B cell (primary cell): Measurements from ENCODE around the gene CPNE9. TPM values are rescaled to one million over a fixed set of nuclear protein-coding genes. Genes with fewer than 3 reads are reported as not detected.

Experiments
- ATAC-seq: fragments of 200-7000 bp; cut with Tn5 transposase; one replicate; pipeline ENCODE4 v1.10.0; 2021; ENCODE audit warnings: low read depth, mild to moderate bottlenecking, moderate number of reproducible peaks, moderate library complexity
- CTCF ChIA-PET: fragments of 350-600 bp; sonication (Branson Sonifier 250); formaldehyde crosslinking; loops from one replicate; lab custom pipeline; 2021; ENCODE audit warnings: antibody characterized with exemption, inconsistent platforms; lab: Charles Lee
- POLR2A ChIA-PET: fragments of 350-600 bp; sonication (Branson Sonifier 250); formaldehyde crosslinking; loops from one replicate; lab custom pipeline; 2021; ENCODE audit warnings: antibody characterized with exemption; lab: Charles Lee
- DNase-seq: peaks from one replicate; pipeline ENCODE4 v3.0.0; 2013
- H2AFZ ChIP-seq: 2 replicates; pipeline ENCODE4 v1.6.1; 2012; ENCODE audit warnings: mild to moderate bottlenecking, low read depth, low read length; ENCODE audit not compliant: insufficient read depth, poor library complexity, severe bottlenecking
- H3K27ac ChIP-seq, 2 donors: 1 replicate in 1 of 2; 2 replicates in 1 of 2; pipeline ENCODE4 v1.5.1; 2012 to 2013; ENCODE audit warnings: low read length in 2 of 2, mild to moderate bottlenecking in 2 of 2, moderate library complexity in 1 of 2
- H3K27me3 ChIP-seq, 4 experiments: fragments of 200-600 bp in 1 of 4; sonication (generic) in 1 of 4; replicated peaks in 1 of 4; 1 replicate in 2 of 4; 2 replicates in 2 of 4; pipeline versions ENCODE4 v1.6.1 to v1.7.0; 2013 to 2016; ENCODE audit warnings: low read length in 3 of 4, mild to moderate bottlenecking in 2 of 4, mixed read lengths in 1 of 4, moderate library complexity in 1 of 4; ENCODE audit not compliant: insufficient read depth in 4 of 4, control insufficient read depth in 3 of 4; ENCODE audit errors: control extremely low read depth in 1 of 4
- H3K36me3 ChIP-seq, 2 experiments: replicated peaks in 1 of 2; 1 replicate in 1 of 2; 2 replicates in 1 of 2; pipeline versions ENCODE4 v1.6.1 to v1.7.1; 2013; ENCODE audit warnings: low read length in 1 of 2; ENCODE audit not compliant: insufficient read depth in 2 of 2, control insufficient read depth in 1 of 2; ENCODE audit errors: control extremely low read depth in 1 of 2, extremely low read depth in 1 of 2
- H3K4me1 ChIP-seq, 2 donors: fragments of 200-600 bp in 1 of 2; sonication (generic) in 1 of 2; 1 replicate in 1 of 2; 2 replicates in 1 of 2; pipeline versions ENCODE4 v1.5.1 to v1.6.1; 2013 to 2017; ENCODE audit warnings: low read length in 2 of 2; ENCODE audit not compliant: control insufficient read depth in 2 of 2, insufficient read depth in 2 of 2
- H3K4me2 ChIP-seq: replicated peaks from 2 replicates; pipeline ENCODE3; 2012; ENCODE audit warnings: mild to moderate bottlenecking, low read depth, low read length; ENCODE audit not compliant: poor library complexity, severe bottlenecking
- H3K4me3 ChIP-seq, 5 experiments: fragments of 200-600 bp in 1 of 5; sonication (generic) in 1 of 5; 1 replicate in 3 of 5; 2 replicates in 2 of 5; pipeline versions ENCODE4 v1.5.1 to v1.7.0; 2011 to 2016; ENCODE audit warnings: low read length in 4 of 5, mild to moderate bottlenecking in 4 of 5, low read depth in 2 of 5, control low read depth in 1 of 5, moderate library complexity in 1 of 5; ENCODE audit not compliant: insufficient read depth in 1 of 5; ENCODE audit errors: control extremely low read depth in 1 of 5, extremely low read depth in 1 of 5
- H3K79me2 ChIP-seq: fragments of 200-600 bp; sonication (generic); one replicate; pipeline ENCODE4 v1.6.0; 2016; ENCODE audit warnings: low read length; ENCODE audit not compliant: control insufficient read depth, insufficient read depth
- H3K9ac ChIP-seq: fragments of 200-600 bp; sonication (generic); 2 replicates; pipeline ENCODE4 v1.6.1; 2017; ENCODE audit warnings: mild to moderate bottlenecking, low read length, moderate library complexity
- H3K9me3 ChIP-seq, 3 donors: one replicate each; pipeline versions ENCODE4 v1.6.1 to v1.7.1; 2013; ENCODE audit warnings: low read length in 2 of 3; ENCODE audit not compliant: control insufficient read depth in 2 of 3, insufficient read depth in 1 of 3; ENCODE audit errors: control extremely low read depth in 1 of 3
- H4K20me1 ChIP-seq: 2 replicates; pipeline ENCODE4 v1.6.0; 2012; ENCODE audit warnings: mild to moderate bottlenecking, low read length; ENCODE audit not compliant: insufficient read depth, control insufficient read depth, poor library complexity, severe bottlenecking
- H3K27ac Mint-ChIP-seq: one replicate; pipeline ENCODE4 v1.8.0; 2021; ENCODE audit warnings: mixed read lengths
- H3K27me3 Mint-ChIP-seq: one replicate; pipeline ENCODE4 v1.8.0; 2021; ENCODE audit warnings: mixed read lengths
- H3K4me1 Mint-ChIP-seq: one replicate; pipeline ENCODE4 v1.8.0; 2021; ENCODE audit warnings: mixed read lengths
- H3K4me3 Mint-ChIP-seq: one replicate; pipeline ENCODE4 v1.8.0; 2021; ENCODE audit warnings: mixed read lengths
- H3K9me3 Mint-ChIP-seq: one replicate; pipeline ENCODE4 v1.8.0; 2022; ENCODE audit warnings: mixed read lengths; ENCODE audit not compliant: insufficient read depth
- EZH2 ChIP-seq: IDR thresholded peaks from 2 replicates; pipeline ENCODE4 v1.6.1; 2012; ENCODE audit warnings: borderline replicate concordance, low read depth, mild to moderate bottlenecking, moderate library complexity, low read length; ENCODE audit not compliant: insufficient read depth, poor library complexity, severe bottlenecking
- WGBS: methylation state at CpG from one replicate; pipeline ENCODE4 v1.1.5; 2013; ENCODE audit warnings: missing lambda C conversion rate; ENCODE audit not compliant: insufficient coverage; 5-methylcytosine and 5-hydroxymethylcytosine counted together
- intact Hi-C: fragments of 100-400 bp; cut with micrococcal nuclease; formaldehyde crosslinking; loops from one replicate; pipeline ENCODE4 v1.10.0; 2022
- polyA plus RNA-seq: library from polyadenylated mRNA; depleted of rRNA; stranded (reverse); fragments of >200 nt; gene quantifications from 2 replicates; pipeline ENCODE4 v1.2.3, GENCODE V29; 2012
- total RNA-seq, 2 donors: library from RNA; stranded (reverse); fragments of 120-200 nt in 1 of 2; gene quantifications; 1 replicate in 1 of 2; 2 replicates in 1 of 2; pipeline versions ENCODE4 v1.2.3 to v1.2.4, GENCODE V29; 2013 to 2022
- TF ChIP-seq, protein P1 (sequence below): fragments of 200-600 bp; IDR thresholded peaks from one replicate; pipeline ENCODE4 v1.8.0; 2022; ENCODE audit warnings: antibody characterized with exemption, mild to moderate bottlenecking

The CPNE9 gene
- total and polyA plus RNA-seq, 2 donors (not counting 1 experiment from before 2014, with no cell fraction given) = 0.30 to 0.37 TPM

- Histone ChIP-seq H4K20me1 (peaks cover 71% of the 10 kb centered on the region), H3K36me3 (peaks cover 3 to 88% of the 10 kb centered on the region in 2 experiments), H3K79me2 (no peaks in the 10 kb centered on the region), H3K4me2 (no peak overlapping the region), H3K9ac (no peak overlapping the region), H3K27ac (no peak overlapping the region), H3K9me3 (no peaks in the 10 kb centered on the region), H3K4me3 (no peak overlapping the region), H2AFZ (no peak overlapping the region), H3K27me3 (peaks cover 0 to 3% (median under 1%) of the 10 kb centered on the region in 4 experiments), H3K4me1 (peaks cover under 1 to 1% of the 10 kb centered on the region in 2 donors)
- Mint-ChIP-seq H3K27ac (no peak overlapping the region), H3K4me3 (no peak overlapping the region), H3K27me3 (peaks cover 5% of the 10 kb centered on the region), H3K9me3 (no peaks in the 10 kb centered on the region), H3K4me1 (peaks cover 6% of the 10 kb centered on the region)
- ChIA-PET POLR2A (no interaction called here), CTCF (interaction anchor here (1.2 kb wide), 1 partner anchor 29 kb away, joined by 3 read pairs; no protein-coding TSS in a partner anchor)
- TF ChIP-seq EZH2 = no peak
- TF ChIP-seq, protein P1, sequence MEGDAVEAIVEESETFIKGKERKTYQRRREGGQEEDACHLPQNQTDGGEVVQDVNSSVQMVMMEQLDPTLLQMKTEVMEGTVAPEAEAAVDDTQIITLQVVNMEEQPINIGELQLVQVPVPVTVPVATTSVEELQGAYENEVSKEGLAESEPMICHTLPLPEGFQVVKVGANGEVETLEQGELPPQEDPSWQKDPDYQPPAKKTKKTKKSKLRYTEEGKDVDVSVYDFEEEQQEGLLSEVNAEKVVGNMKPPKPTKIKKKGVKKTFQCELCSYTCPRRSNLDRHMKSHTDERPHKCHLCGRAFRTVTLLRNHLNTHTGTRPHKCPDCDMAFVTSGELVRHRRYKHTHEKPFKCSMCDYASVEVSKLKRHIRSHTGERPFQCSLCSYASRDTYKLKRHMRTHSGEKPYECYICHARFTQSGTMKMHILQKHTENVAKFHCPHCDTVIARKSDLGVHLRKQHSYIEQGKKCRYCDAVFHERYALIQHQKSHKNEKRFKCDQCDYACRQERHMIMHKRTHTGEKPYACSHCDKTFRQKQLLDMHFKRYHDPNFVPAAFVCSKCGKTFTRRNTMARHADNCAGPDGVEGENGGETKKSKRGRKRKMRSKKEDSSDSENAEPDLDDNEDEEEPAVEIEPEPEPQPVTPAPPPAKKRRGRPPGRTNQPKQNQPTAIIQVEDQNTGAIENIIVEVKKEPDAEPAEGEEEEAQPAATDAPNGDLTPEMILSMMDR = no peak
- ATAC-seq = no peak
- intact Hi-C loops = no loop called here
- DNase-seq = no peak
- 100% methylated on average over 1 of the region's 3 CpGs for WGBS
Measured at GRCh38 chr3:9698293-9698692, 5.3 kb upstream of the CPNE9 start.

DNA sequence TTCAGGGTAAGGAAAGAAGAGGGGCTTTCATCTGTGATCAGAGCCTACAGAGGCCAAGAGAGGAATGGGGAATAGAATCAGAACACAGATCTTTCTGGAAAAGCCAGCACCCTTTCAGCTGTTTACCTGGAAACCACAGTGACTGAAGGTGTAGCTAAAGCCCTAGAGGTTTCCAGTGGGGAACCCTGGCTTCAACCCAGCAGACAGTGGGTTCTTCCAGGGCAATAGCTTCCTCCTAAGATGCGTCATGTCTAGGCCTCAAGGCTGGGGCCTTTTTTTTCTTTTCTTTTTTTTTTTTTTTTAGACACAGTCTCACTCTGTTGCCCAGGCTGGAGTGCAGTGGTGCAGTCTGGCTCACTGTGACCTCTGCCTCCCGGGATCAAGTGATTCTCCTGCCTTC, 3.1 kb upstream of the CPNE9 start:
- POLR2A ChIA-PET = no interaction called here
- DNase-seq (no peak), ATAC-seq (no peak)
- intact Hi-C loops = no loop called here
- Mint-ChIP-seq H3K4me1 (peaks cover 18% of the 10 kb centered on the region), H3K4me3 (no peak overlapping the region), H3K27ac (no peak overlapping the region), H3K9me3 (no peaks in the 10 kb centered on the region), H3K27me3 (peaks cover 11% of the 10 kb centered on the region)
- TF ChIP-seq, protein P1 = no peak
- no peak for TF ChIP-seq EZH2
- no peak overlapping the region for H3K9ac ChIP-seq
- H2AFZ ChIP-seq = no peak overlapping the region
- peaks cover 0 to 10% (median 0%) of the 10 kb centered on the region in 3 donors for H3K9me3 ChIP-seq
- no CpG with 5 or more reads among the region's 2 CpGs for WGBS
- CTCF ChIA-PET = interaction anchor here (0.7 kb wide), 1 partner anchor 26 kb away, joined by 5 read pairs; no protein-coding TSS in a partner anchor
- peaks cover 3 to 65% of the 10 kb centered on the region in 2 experiments for H3K36me3 ChIP-seq
- peaks cover 55% of the 10 kb centered on the region for H4K20me1 ChIP-seq
- H3K79me2 ChIP-seq = no peaks in the 10 kb centered on the region
- H3K4me1 ChIP-seq = peaks cover 17 to 18% of the 10 kb centered on the region in 2 donors
- H3K4me3 ChIP-seq = no peak overlapping the region
- peaks cover 0 to 17% (median 6%) of the 10 kb centered on the region in 4 experiments for H3K27me3 ChIP-seq
- H3K4me2 ChIP-seq = no peak overlapping the region
- H3K27ac ChIP-seq = no peak overlapping the region
